ENCODE measurements around the gene RPS18. TPM values are rescaled to one million over a fixed set of nuclear protein-coding genes. Genes with fewer than 3 reads are reported as not detected.
"Not testable (repeated sequence)": the region's sequence is repeated elsewhere in the genome, so short reads cannot be mapped to it uniquely, and the experiment has no call there.

RPS18 gene
- polyA plus RNA-seq, 1 of the 3 experiments (the other 2 are of a cell fraction): 12,112 TPM

- Histone ChIP-seq H3K9ac (no peak overlapping the region), H2AFZ (ENCODE audit: low read depth) (no peak overlapping the region), H3K4me2 (no peak overlapping the region), H3K9me2 (no peaks in the 10 kb centered on the region), H3K4me1 (ENCODE audit: control insufficient read depth in 1 of 2, insufficient read depth in 2 of 2, low read depth in 1 of 2, low read length in 1 of 2) (no peaks in the 10 kb centered on the region; a peak in 1 of 4 replicates), H3K9me3 (no peaks in the 10 kb centered on the region), H3K27ac (ENCODE audit: low read depth in 2 of 2, low read length in 1 of 2) (no peak overlapping the region), H3K36me3 (replicated peaks in 1 of 2; ENCODE audit: control insufficient read depth in 1 of 2, insufficient read depth in 2 of 2, low read length in 1 of 2) (peaks cover 12 to 39% of the 10 kb centered on the region in 2 experiments), H4K20me1 (ENCODE audit: insufficient read depth) (no peaks in the 10 kb centered on the region), H3F3A (replicated peaks; ENCODE audit: insufficient read depth) (no peaks in the 10 kb centered on the region), H3K4me3 (ENCODE audit: low read depth in 2 of 2, low read length in 1 of 2) (no peak overlapping the region), H3K27me3 (ENCODE audit: insufficient read depth) (no peaks in the 10 kb centered on the region), H3K79me2 (ENCODE audit: insufficient read depth) (no peaks in the 10 kb centered on the region)
- ChIA-PET CTCF (interaction anchor here (1.2 to 4.8 kb wide), 2 partner anchors 10 to 12 kb away, joined by 4 to 25 read pairs; partner anchors contain the start of genes RPS18 and VPS52), POLR2A (no interaction called here)
- 97% methylated on average over 5 of the region's 5 CpGs for WGBS (ENCODE audit: low lambda C conversion rate)
- no peak for TF ChIP-seq TEAD4 (IDR thresholded peaks at IDR 0.05; ENCODE audit: borderline replicate concordance, insufficient read depth)
- TF ChIP-seq PBX3 (IDR thresholded peaks at IDR 0.05): no peak
- no peak for TF ChIP-seq JUND (IDR thresholded peaks at IDR 0.05)
- no peak for TF ChIP-seq MAX (IDR thresholded peaks at IDR 0.05; ENCODE audit: low read depth)
- no peak for TF ChIP-seq ZBTB33 (IDR thresholded peaks at IDR 0.05; ENCODE audit: borderline replicate concordance, low read depth)
- TF ChIP-seq SMC3 (IDR thresholded peaks at IDR 0.05; ENCODE audit: low read depth, low read length): no peak
- TF ChIP-seq GATA2 (CRISPR knock-in tag; IDR thresholded peaks at IDR 0.05): no peak
- TF ChIP-seq GABPA (IDR thresholded peaks at IDR 0.05; ENCODE audit: low read depth): no peak
- no peak for TF ChIP-seq POLR2AphosphoS5 (IDR thresholded peaks at IDR 0.05; ENCODE audit: low read depth, low read length)
- no peak for TF ChIP-seq USF2 (IDR thresholded peaks at IDR 0.05; ENCODE audit: borderline replicate concordance, low read depth, low read length)
- TF ChIP-seq EP300 (IDR thresholded peaks at IDR 0.05; ENCODE audit: borderline replicate concordance in 1 of 2, low read depth in 1 of 2, low read length in 1 of 2): no peak
- no peak for TF ChIP-seq REST (IDR thresholded peaks at IDR 0.05; ENCODE audit: low read depth, low read length)
- no peak for TF ChIP-seq MEF2A (IDR thresholded peaks at IDR 0.05; ENCODE audit: borderline replicate concordance, low read depth)
- no peak for TF ChIP-seq YY1 (IDR thresholded peaks at IDR 0.05; ENCODE audit: low read depth)
- no peak for TF ChIP-seq NRF1 (IDR thresholded peaks at IDR 0.05; ENCODE audit: low read depth, low read length)
- no peak for TF ChIP-seq MXI1 (IDR thresholded peaks at IDR 0.05; ENCODE audit: low read depth, low read length)
- TF ChIP-seq ELF1 (IDR thresholded peaks at IDR 0.05): no peak
- TF ChIP-seq FOXM1 (IDR thresholded peaks at IDR 0.05; ENCODE audit: low read depth): no peak
- no peak for TF ChIP-seq EZH2phosphoT487 (IDR thresholded peaks at IDR 0.05; ENCODE audit: borderline replicate concordance, low read depth)
- no peak for DNase-seq
Observed at GRCh38 chr6:33259032-33259431, 12.8 kb upstream of the RPS18 start.

- H3K36me3 ChIP-seq (replicated peaks in 1 of 2; ENCODE audit: control insufficient read depth in 1 of 2, insufficient read depth in 2 of 2, low read length in 1 of 2): peaks cover 33 to 41% of the 10 kb centered on the region in 2 experiments
- H3K27me3 ChIP-seq (ENCODE audit: insufficient read depth); H3K9me2 ChIP-seq; H4K20me1 ChIP-seq (ENCODE audit: insufficient read depth); H2AFZ ChIP-seq (ENCODE audit: low read depth); H3K4me3 ChIP-seq (ENCODE audit: low read depth in 2 of 2, low read length in 1 of 2); DNase-seq; H3K4me2 ChIP-seq; H3K9ac ChIP-seq; H3F3A ChIP-seq (replicated peaks; ENCODE audit: insufficient read depth); H3K9me3 ChIP-seq; H3K79me2 ChIP-seq (ENCODE audit: insufficient read depth); H3K4me1 ChIP-seq (ENCODE audit: control insufficient read depth in 1 of 2, insufficient read depth in 2 of 2, low read depth in 1 of 2, low read length in 1 of 2); H3K27ac ChIP-seq (ENCODE audit: low read depth in 2 of 2, low read length in 1 of 2): not testable (repeated sequence)
- 92% methylated on average over 3 of the region's 3 CpGs for WGBS (ENCODE audit: low lambda C conversion rate)
- POLR2A ChIA-PET: interaction anchor here (2.2 kb wide), 1 partner anchor 9 kb away, joined by 8 read pairs; the partner anchor contains the start of genes RPS18 and VPS52
- CTCF ChIA-PET: interaction anchor here (1.2 to 2.6 kb wide), 3 partner anchors 13 to 278 kb away, joined by 3 to 18 read pairs (median 3); no protein-coding TSS in a partner anchor
Observed at GRCh38 chr6:33262490-33262889, 9.4 kb upstream of the RPS18 start.
